CD4-positive, alpha-beta memory T cell (primary cell): ENCODE data around the gene PRC1. TPM values are rescaled to one million over a fixed set of nuclear protein-coding genes. Genes with fewer than 3 reads are reported as not detected.

Experiments used
- CTCF ChIA-PET: fragments of 350-600 bp; sonication (Branson Sonifier 250); formaldehyde crosslinking; loops from one replicate; lab custom pipeline; 2021; ENCODE audit warnings: inconsistent platforms; ENCODE audit not compliant: partially characterized antibody; lab: Charles Lee
- POLR2A ChIA-PET: fragments of 350-600 bp; sonication (Branson Sonifier 250); formaldehyde crosslinking; loops from one replicate; lab custom pipeline; 2021; ENCODE audit not compliant: partially characterized antibody; lab: Charles Lee
- DNase-seq, 5 donors: peaks; one replicate each; pipeline versions ENCODE4 v3.0.0 to v3.0.0-alpha.2; 2020 to 2022; ENCODE audit warnings: mixed read lengths in 1 of 5
- H3K27ac ChIP-seq: one replicate; pipeline ENCODE4 v1.7.0; 2013; ENCODE audit warnings: low read depth, low read length
- H3K27me3 ChIP-seq: 2 replicates; pipeline ENCODE4 v1.7.0; 2013; ENCODE audit warnings: mild to moderate bottlenecking, low read length, moderate library complexity; ENCODE audit not compliant: insufficient read depth
- H3K36me3 ChIP-seq: 2 replicates; pipeline ENCODE4 v1.7.0; 2013; ENCODE audit warnings: mild to moderate bottlenecking, low read length, moderate library complexity; ENCODE audit not compliant: insufficient read depth
- H3K4me1 ChIP-seq: 2 replicates; pipeline ENCODE4 v1.7.0; 2013; ENCODE audit warnings: mild to moderate bottlenecking, low read length, moderate library complexity; ENCODE audit not compliant: insufficient read depth
- H3K4me3 ChIP-seq, 2 donors: one replicate each; pipeline ENCODE4 v1.7.0; 2013; ENCODE audit warnings: low read length in 2 of 2, mild to moderate bottlenecking in 1 of 2
- H3K9me3 ChIP-seq, 2 donors: one replicate each; pipeline ENCODE4 v1.7.0; 2013; ENCODE audit warnings: low read length in 2 of 2, control low read depth in 1 of 2; ENCODE audit not compliant: control insufficient read depth in 1 of 2
- H3K27ac Mint-ChIP-seq, 7 donors: one replicate each; pipeline ENCODE4 v1.8.0; 2020 to 2021; ENCODE audit warnings: mixed read lengths in 7 of 7, mild to moderate bottlenecking in 6 of 7, inconsistent platforms in 3 of 7, moderate library complexity in 3 of 7
- H3K27me3 Mint-ChIP-seq, 2 donors: one replicate each; pipeline ENCODE4 v1.8.0; 2020 to 2021; ENCODE audit warnings: mixed read lengths in 2 of 2
- H3K36me3 Mint-ChIP-seq, 2 donors: one replicate each; pipeline ENCODE4 v1.8.0; 2020 to 2021; ENCODE audit warnings: mixed read lengths in 2 of 2, inconsistent platforms in 1 of 2, mild to moderate bottlenecking in 1 of 2
- H3K4me1 Mint-ChIP-seq, 4 donors: one replicate each; pipeline ENCODE4 v1.8.0; 2020 to 2021; ENCODE audit warnings: mixed read lengths in 4 of 4, mild to moderate bottlenecking in 1 of 4
- H3K4me3 Mint-ChIP-seq, 8 donors: one replicate each; pipeline ENCODE4 v1.8.0; 2020 to 2021; ENCODE audit warnings: mixed read lengths in 8 of 8, mild to moderate bottlenecking in 7 of 8, moderate library complexity in 6 of 8, inconsistent platforms in 3 of 8
- H3K9me3 Mint-ChIP-seq, 8 donors: one replicate each; pipeline ENCODE4 v1.8.0; 2020 to 2021; ENCODE audit warnings: mixed read lengths in 8 of 8, mild to moderate bottlenecking in 5 of 8, inconsistent platforms in 3 of 8, moderate library complexity in 1 of 8
- intact Hi-C: fragments of 100-400 bp; cut with micrococcal nuclease; formaldehyde crosslinking; loops from one replicate; pipeline ENCODE4 v1.15.1; 2023
- polyA plus RNA-seq, 2 donors: library from polyadenylated mRNA; unstranded; fragments of 300-500 nt; fragmentation: Illumina TruSeq; gene quantifications; one replicate each; pipeline ENCODE4 v1.2.3, GENCODE V29; 2021
- total RNA-seq, 2 experiments: library from RNA; stranded (reverse); gene quantifications; one replicate each; pipeline ENCODE4 v1.2.3, GENCODE V29; 2021

The PRC1 gene
- total and polyA plus RNA-seq, 4 experiments from 2014 or later = 2.3 to 8.6 (median 5.2) TPM

DNA sequence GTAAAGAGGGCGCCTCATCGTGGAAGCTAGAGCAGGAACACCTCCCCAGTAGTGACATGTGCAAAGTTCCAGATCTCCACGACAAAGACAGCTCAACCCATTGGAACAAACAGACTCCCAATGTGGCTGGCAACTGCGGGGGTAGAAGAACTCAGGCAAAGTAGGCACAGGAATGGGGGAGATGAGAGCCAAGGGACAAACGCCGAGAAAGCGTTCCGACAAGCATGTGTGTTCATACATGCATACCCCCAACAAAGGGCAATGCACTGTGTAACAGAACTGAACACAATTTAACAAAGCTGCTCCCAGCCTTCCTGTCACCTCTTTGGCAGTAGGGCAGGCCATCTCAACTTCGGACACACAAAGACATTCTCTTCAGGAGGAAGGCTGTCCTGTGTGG is 28.1 kb downstream of the PRC1 start:
- no peak overlapping the region for H3K27ac ChIP-seq
- Mint-ChIP-seq H3K27me3 (no peaks in the 10 kb centered on the region), H3K4me1 (no peaks in the 10 kb centered on the region), H3K36me3 (peaks cover 16% of the 10 kb centered on the region in 2 donors), H3K27ac (peak overlapping the region in 2 of 7 donors; percentile 19 to 35), H3K4me3 (no peak overlapping the region), H3K9me3 (no peaks in the 10 kb centered on the region)
- peaks cover 9% of the 10 kb centered on the region for H3K36me3 ChIP-seq
- H3K4me3 ChIP-seq = no peak overlapping the region
- CTCF ChIA-PET = no interaction called here
- H3K27me3 ChIP-seq = no peaks in the 10 kb centered on the region
- POLR2A ChIA-PET = no interaction called here
- no peak for DNase-seq
- no peaks in the 10 kb centered on the region for H3K9me3 ChIP-seq
- intact Hi-C loops = no loop called here
- H3K4me1 ChIP-seq = no peaks in the 10 kb centered on the region

DNA sequence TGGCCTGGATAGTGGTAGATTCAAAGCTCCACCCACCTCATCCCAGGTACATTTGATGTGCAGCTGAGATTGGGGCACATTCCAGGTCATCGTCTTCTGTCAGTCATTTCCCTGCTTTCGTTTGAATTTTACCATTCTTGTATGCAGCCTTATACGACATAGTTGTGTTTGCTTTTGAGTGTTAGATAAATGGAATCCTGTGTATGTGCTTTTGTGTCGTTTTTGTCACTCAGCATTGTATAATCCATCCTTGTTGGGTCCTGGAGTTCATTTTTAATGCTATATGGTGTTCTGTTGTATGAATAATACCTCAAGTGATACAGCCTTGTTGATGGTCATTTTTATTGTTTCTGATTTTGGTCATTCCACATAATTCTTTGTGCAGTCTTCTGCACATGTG is 32.3 kb downstream of the PRC1 start:
- peaks cover 0 to 2% (median 0%) of the 10 kb centered on the region in 8 donors for H3K9me3 Mint-ChIP-seq
- no peak overlapping the region for H3K27ac Mint-ChIP-seq
- no peaks in the 10 kb centered on the region for H3K27me3 Mint-ChIP-seq
- ChIA-PET POLR2A (no interaction called here), CTCF (interaction anchor here (1.3 to 11.2 kb wide), 3 partner anchors 9 to 71 kb away, joined by 3 to 155 read pairs (median 7); partner anchors contain the start of genes HDDC3 and UNC45A)
- Histone ChIP-seq H3K27ac (no peak overlapping the region), H3K4me3 (no peak overlapping the region), H3K9me3 (no peaks in the 10 kb centered on the region), H3K27me3 (no peaks in the 10 kb centered on the region), H3K36me3 (peaks cover 10% of the 10 kb centered on the region), H3K4me1 (no peaks in the 10 kb centered on the region)
- no peak for DNase-seq
- peaks cover 0 to 5% (median 2%) of the 10 kb centered on the region in 4 donors for H3K4me1 Mint-ChIP-seq
- H3K36me3 Mint-ChIP-seq = peaks cover 24 to 31% of the 10 kb centered on the region in 2 donors
- no peak overlapping the region for H3K4me3 Mint-ChIP-seq
- intact Hi-C loops = no loop called here

DNA sequence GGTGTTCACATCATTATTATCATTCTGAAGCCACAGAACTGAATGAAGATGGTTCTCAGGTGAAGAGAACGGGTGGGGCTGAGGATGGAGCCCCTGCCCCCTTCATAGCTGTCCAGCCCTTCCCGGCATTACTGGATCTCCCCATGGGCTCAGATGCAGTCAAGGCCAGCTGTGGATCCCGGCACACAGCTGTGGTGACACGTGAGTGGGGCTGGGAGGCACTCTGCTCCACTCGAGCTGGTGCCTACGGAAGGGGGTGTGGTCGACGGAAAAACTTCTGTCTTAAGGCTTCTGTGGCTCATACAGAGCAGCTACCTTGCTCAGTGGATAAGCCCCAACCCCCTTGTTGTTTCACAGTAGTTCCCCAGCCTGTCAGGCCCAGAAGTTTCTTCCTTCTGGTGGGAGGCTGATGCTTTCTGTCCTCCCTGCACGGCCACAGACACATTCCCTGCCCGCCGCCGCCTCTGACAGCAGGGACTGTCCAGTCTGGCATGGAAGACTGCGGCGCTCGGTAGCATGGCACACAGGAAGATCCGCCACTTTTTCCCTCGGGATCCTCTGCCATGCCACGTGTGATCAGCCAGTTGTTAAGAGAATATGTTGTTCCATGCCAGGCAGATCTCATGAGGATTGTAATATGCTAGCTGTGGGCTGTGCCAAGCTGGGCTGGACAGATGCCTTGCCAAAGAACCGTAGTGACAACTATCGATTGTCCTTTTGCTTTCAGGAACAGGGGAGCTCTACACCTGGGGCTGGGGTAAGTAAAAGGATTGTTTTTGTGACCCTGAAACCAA is 33.8 kb downstream of the PRC1 start:
- peaks cover 24 to 28% of the 10 kb centered on the region in 2 donors for H3K36me3 Mint-ChIP-seq
- peaks cover 3 to 14% (median 10%) of the 10 kb centered on the region in 4 donors for H3K4me1 Mint-ChIP-seq
- Histone ChIP-seq H3K9me3 (no peaks in the 10 kb centered on the region), H3K27me3 (no peaks in the 10 kb centered on the region), H3K4me1 (peaks cover 11% of the 10 kb centered on the region), H3K36me3 (peaks cover 5% of the 10 kb centered on the region), H3K4me3 (no peak overlapping the region), H3K27ac (no peak overlapping the region)
- DNase-seq = no peak
- no peaks in the 10 kb centered on the region for H3K27me3 Mint-ChIP-seq
- ChIA-PET POLR2A (interaction anchor here (0.8 kb wide), 1 partner anchor 25 kb away, joined by 4 read pairs; the partner anchor contains the start of gene UNC45A), CTCF (interaction anchor here (0.9 to 11.2 kb wide), 7 partner anchors 8 to 311 kb away, joined by 3 to 155 read pairs (median 3); partner anchors contain the start of genes HDDC3 and UNC45A)
- no peak overlapping the region for H3K4me3 Mint-ChIP-seq
- peaks cover 0 to 2% (median 0%) of the 10 kb centered on the region in 8 donors for H3K9me3 Mint-ChIP-seq
- intact Hi-C loops = no loop called here
- peak overlapping the region in 3 of 7 donors; percentile 30 to 63 (median 31) for H3K27ac Mint-ChIP-seq

DNA sequence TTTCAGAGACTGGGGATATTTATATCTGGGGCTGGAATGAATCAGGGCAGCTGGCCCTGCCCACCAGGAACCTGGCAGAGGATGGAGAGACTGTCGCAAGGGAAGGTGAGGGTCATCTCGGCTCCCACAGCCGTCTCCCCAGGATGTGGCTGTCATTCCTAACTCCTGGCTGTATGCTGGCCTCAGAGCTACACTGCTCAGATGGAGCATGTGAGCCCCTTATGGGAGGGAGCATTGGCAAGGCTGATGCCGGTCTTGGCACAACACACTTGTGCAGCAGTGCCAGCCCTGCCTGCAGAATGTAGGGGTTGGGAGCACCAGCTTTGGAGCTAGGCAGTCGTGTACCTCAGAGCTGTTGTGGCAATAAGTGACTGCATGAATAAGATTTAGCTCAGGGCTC is 34.4 kb downstream of the PRC1 start:
- DNase-seq = no peak
- Mint-ChIP-seq H3K4me3 (no peak overlapping the region), H3K27me3 (no peaks in the 10 kb centered on the region), H3K4me1 (peaks cover 3 to 14% (median 11%) of the 10 kb centered on the region in 4 donors), H3K36me3 (peaks cover 24 to 28% of the 10 kb centered on the region in 2 donors), H3K9me3 (peaks cover 0 to 2% (median 0%) of the 10 kb centered on the region in 8 donors), H3K27ac (peak overlapping the region in 2 of 7 donors; percentile 65 to 66)
- Histone ChIP-seq H3K4me1 (peaks cover 15% of the 10 kb centered on the region), H3K9me3 (no peaks in the 10 kb centered on the region), H3K27ac (no peak overlapping the region), H3K4me3 (no peak overlapping the region), H3K27me3 (no peaks in the 10 kb centered on the region), H3K36me3 (peaks cover 5% of the 10 kb centered on the region)
- POLR2A ChIA-PET = interaction anchor here (0.8 kb wide), 1 partner anchor 25 kb away, joined by 4 read pairs; the partner anchor contains the start of gene UNC45A
- intact Hi-C loops = no loop called here
- CTCF ChIA-PET = interaction anchor here (0.9 to 11.2 kb wide), 8 partner anchors 8 to 312 kb away, joined by 3 to 155 read pairs (median 3); partner anchors contain the start of genes HDDC3 and UNC45A

DNA sequence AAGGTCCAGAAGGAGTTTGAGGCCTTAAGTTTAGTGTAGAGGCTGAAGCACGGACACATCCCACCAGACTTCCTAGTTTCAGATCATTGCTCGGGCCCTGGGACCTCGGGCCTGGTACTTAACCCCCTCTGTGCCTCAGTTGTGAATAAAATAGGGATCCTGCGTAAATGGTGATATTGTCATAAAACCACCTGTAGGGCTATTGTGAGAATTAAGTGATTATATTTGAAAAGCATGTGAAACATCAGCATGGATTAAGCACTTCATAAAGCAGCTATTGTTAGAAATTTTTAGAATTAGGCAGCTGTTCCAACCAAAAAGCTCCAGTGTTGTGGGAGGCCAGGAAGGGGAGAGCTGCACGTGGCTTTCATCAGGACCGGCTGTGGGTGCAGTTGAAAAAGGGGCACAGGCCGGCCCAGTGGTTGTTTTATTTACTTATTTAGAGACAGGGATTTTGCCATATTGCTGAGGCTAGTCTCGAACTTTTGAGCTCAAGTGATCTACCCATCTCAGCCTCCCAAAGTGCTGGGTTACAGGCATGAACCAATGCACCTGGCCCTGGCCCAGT is 35.2 kb downstream of the PRC1 start:
- DNase-seq = no peak
- peaks cover 15% of the 10 kb centered on the region for H3K4me1 ChIP-seq
- H3K36me3 ChIP-seq = peaks cover 5% of the 10 kb centered on the region
- H3K27me3 ChIP-seq = no peaks in the 10 kb centered on the region
- no peak overlapping the region for H3K27ac ChIP-seq
- ChIA-PET POLR2A (no interaction called here), CTCF (interaction anchor here (0.9 to 11.2 kb wide), 8 partner anchors 9 to 639 kb away, joined by 3 to 155 read pairs (median 4); partner anchors contain the start of genes HDDC3 and UNC45A)
- peak overlapping the region in 2 of 7 donors; percentile 62 to 65 for H3K27ac Mint-ChIP-seq
- peaks cover 0 to 2% (median 0%) of the 10 kb centered on the region in 8 donors for H3K9me3 Mint-ChIP-seq
- no peaks in the 10 kb centered on the region for H3K9me3 ChIP-seq
- peaks cover 4 to 18% (median 15%) of the 10 kb centered on the region in 4 donors for H3K4me1 Mint-ChIP-seq
- H3K4me3 Mint-ChIP-seq = no peak overlapping the region
- H3K27me3 Mint-ChIP-seq = no peaks in the 10 kb centered on the region
- H3K36me3 Mint-ChIP-seq = peaks cover 24 to 30% of the 10 kb centered on the region in 2 donors
- intact Hi-C loops = no loop called here
- H3K4me3 ChIP-seq = no peak overlapping the region

DNA sequence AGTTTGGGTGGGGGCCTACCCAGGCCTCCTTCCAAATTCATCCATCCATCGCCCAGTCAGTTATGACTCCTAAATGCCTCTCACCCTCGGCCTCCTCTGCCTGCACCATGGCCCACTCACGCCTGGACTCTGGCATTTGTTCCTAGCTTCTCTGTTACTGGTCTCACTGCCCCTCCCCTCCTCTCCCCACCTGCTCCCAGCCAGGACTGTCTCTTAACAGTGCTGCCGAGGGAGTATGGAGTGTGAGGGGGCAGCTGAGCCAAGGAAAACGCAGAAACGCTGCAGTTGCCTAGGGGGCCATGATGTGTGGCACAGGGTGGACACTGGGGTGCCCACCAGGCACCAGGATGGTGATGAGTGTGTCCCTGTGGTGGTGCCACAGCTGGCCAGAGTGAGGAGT is 36.5 kb downstream of the PRC1 start:
- peaks cover 14% of the 10 kb centered on the region for H3K36me3 ChIP-seq
- no peaks in the 10 kb centered on the region for H3K27me3 ChIP-seq
- H3K4me1 ChIP-seq = peaks cover 15% of the 10 kb centered on the region
- peak overlapping the region in 2 of 7 donors; percentile 70 to 92 for H3K27ac Mint-ChIP-seq
- intact Hi-C loops = loop anchor here (2.0 kb wide), 1 partner anchor 75 kb away; no protein-coding TSS in a partner anchor
- H3K36me3 Mint-ChIP-seq = peaks cover 24 to 39% of the 10 kb centered on the region in 2 donors
- H3K9me3 ChIP-seq = no peaks in the 10 kb centered on the region
- CTCF ChIA-PET = interaction anchor here (0.7 to 11.2 kb wide), 16 partner anchors 10 to 638 kb away, joined by 3 to 155 read pairs (median 8); partner anchors contain the start of genes HDDC3, MAN2A2, UNC45A and VPS33B
- H3K4me1 Mint-ChIP-seq = peaks cover 6 to 26% (median 18%) of the 10 kb centered on the region in 4 donors
- no peak overlapping the region for H3K27ac ChIP-seq
- peak overlapping the region in 6 of 8 donors; percentile 40 to 72 (median 65) for H3K4me3 Mint-ChIP-seq
- DNase-seq = no peak
- H3K4me3 ChIP-seq = no peak overlapping the region
- H3K27me3 Mint-ChIP-seq = no peaks in the 10 kb centered on the region
- peaks cover 0 to 2% (median 0%) of the 10 kb centered on the region in 8 donors for H3K9me3 Mint-ChIP-seq
- POLR2A ChIA-PET = interaction anchor here (0.8 to 7.8 kb wide), 3 partner anchors 8 to 64 kb away, joined by 3 to 130 read pairs (median 5); partner anchors contain the start of genes HDDC3, UNC45A and VPS33B
